HG02943 (cell line): Measurements from ENCODE around the gene NEO1.

ENCODE experiments used
- ATAC-seq: cut with Tn5 transposase; IDR thresholded peaks from one replicate; pipeline ENCODE4 v1.9.1; 2021; ENCODE audit warnings: mild to moderate bottlenecking, low read depth, moderate library complexity; ENCODE audit not compliant: unreplicated experiment

NEO1 gene

DNA sequence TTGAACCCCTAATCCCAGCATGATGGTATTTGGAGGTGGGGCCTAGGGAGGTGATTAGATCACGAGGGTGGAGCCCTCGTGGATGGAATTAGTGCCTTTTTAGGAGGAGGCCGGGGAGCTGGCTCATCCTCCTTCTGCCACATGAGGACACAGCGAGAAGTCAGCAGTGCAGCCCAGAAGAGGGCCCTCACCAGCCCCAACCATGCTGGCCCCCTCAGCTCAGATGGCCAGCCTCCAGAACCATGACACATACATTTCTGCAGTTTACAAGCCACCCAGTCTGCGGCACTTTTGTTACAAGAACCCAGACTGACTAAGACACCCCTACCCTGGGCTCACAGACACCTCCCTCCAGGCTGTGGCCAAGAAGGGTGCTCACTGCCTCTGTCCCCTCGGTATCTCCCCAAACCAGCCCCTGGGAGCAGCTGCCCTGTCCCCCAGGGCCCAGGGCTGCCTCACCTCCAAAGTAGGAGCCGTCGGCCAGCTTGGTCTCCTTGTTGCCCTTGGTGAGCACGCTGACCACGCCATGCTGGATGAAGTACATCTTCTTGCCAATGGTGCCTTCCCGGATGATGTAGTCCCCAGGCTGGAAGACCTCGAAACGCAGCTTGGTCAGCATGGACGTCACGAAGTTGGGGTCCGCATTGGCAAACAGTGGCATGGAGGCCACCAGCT lies 272.4 kb downstream of the NEO1 start:
- no peak for ATAC-seq

DNA sequence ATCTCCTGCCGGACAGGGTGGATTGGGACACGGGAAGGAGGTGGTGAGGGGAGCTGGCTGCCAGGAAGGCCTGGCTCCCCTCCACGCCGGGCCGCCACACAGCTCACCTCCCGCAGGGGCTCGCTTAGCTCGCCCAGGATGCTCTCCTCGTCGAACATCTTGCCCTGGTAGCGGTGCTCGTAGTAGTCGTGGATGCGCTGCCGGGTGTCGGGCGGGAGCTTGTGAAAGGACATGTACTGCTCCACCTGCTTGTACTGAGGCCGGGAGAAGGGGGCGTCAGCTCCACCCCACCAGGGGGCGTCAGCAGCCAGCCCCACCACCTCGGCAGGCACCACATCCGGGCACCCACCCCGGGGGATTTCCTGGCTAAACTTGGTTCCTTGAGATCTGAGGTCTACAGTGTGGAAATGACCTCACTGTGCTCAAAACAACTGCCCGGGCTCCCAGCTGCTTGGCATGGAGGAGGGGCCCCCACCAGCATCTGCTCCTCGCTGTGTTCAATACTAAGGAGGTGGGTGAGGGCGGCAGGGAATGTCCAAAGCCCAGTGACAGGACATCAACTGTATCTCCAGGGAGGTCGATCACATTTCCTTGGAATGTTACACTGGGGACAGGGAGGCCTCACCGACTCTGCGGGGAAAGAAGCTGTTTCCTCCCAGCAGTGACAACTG lies 273.1 kb downstream of the NEO1 start:
- ATAC-seq, result no peak

DNA sequence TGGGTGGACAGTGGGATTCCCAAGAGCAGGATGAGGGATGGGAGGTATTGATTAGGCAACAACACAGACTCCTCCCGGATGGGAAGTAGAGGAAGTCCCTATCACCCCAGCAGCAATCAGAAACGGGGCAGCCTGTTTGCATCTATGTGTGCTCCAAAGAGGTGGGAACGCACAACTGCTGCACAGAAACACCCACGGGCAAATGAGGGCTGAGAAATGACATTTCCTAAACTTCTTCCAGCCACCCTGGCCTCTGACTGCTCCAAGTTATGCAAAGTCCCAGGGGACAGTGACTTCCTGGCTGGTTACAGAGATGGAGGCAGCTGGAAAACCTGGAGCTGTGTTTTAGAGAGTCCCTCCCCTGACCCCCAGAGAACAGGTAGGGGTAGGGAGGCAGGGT lies 273.9 kb downstream of the NEO1 start:
- no peak for ATAC-seq

DNA sequence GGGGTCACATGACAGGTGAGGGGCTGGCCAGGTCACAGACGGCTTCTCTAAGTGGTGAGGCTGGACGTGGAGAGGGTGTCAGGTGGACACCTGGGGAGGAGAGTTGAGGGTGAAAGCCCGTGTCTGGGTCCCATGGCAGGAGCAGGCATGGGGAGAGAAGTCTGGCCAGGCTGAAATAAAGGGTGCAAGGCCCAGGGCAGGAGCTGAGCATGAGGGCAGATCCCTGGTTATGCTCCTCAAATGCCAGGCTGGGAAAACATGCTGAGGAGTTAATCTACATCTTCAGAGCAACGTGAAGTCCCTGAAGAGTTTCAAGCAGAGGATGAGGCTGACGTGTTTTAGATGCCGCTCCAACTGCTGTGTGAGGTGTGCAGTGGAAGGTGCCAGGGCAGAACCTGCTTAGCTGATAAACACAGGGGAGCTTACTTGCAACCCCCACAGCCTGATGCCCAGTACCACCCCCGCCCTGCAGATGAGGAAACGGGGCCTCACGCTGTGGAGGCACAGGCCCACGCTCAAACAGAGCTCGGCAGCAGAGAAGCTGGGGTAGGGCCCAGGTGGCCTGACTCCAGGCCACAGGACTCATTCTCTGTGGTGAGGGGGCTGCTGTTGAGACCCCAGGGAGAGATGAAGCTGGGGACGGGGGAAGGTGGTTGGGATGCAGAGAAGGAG lies 276.0 kb downstream of the NEO1 start:
- no peak for ATAC-seq

DNA sequence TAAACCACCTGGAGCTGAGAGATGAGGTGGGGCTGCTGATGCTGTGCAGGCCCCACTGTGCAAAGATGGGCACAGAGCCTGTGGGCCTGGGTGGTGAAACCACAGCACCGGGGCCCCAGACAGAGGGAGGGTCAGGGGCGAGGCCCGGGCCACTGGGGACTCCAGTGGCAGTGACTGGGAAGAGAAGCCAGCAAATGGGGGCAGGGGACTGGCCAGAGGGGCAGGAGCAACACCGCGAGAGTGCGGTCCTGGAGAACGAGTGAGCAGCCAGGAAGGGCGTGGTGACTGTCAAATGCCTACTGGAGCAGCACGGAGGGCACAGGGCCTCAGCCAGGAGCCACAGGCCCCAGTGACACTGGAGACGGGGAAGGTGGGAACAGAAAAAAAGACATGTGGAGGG lies 276.7 kb downstream of the NEO1 start:
- ATAC-seq, result no peak

DNA sequence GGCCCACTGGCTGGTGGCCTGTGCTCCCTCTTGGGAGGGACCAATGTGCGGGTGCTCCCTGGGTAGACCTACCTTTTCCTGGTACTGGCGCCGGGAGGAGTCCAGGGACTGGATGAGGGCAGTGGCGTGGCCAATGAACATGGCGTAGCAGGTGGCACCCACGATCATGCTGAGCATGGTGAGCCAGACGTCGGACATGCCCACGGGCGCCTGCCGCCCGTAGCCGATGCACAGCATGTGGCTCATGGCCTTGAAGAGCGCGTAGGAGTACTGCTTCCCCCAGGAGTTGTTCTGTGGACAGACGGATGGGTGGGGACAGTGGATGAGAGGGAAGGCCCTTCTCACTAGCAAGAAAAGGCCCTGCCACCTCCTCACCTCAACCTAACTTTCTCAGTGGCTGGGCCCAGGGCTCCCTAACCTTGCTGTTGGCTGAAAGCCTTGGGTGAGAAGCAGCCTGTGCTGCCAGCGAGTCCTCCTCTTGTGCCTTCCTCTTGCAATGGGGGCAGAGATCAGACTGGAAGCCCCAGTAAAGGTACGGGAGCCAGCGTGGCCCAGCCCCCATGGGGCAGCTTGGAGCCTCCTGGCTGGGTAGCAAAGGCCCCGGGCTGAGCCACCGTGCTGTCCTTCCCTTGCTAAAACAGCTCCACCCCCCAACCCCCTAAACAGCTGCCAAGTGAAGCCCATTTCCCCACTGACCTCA lies 277.4 kb downstream of the NEO1 start:
- ATAC-seq, result no peak

DNA sequence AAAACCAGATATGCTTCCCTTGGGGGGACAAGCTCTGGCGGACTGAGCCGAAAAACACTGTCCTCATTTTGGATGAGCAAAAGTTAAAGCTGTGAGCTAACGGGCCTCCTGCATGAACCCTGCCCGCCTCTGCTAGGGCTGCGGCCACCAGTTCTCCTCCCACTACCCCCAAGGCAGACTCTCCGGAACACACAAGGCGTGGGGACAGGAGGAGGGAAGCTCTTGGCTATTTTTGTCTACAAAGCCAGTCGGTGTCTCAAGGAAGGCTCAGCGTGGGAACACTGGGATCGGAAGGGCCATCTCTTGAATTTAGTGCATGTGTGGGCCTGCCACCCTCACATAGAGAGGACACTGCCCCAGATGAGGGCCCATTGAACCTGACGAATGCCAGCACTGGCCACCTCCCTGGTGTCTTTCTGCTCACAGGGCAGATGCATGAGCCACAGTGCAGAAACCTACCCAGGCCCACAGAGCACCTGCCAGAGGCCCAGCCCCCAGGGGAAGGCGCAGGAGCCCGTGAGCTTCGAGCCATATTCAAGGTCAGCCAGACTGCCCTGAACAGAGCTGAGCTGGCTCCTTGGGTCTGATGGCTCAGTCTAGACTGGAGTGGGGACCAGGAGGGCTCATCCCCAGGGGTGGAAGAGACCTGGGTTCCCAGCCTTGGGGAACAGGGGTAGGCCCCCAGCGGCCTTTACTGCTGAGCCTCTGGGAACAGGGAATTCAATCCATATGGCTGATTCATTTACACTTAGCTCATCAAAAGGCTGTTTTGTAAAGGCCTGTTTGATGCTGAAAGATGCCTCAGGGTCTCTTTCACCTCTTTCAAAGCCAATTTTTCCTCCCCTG lies 278.2 kb downstream of the NEO1 start:
- ATAC-seq, result no peak

DNA sequence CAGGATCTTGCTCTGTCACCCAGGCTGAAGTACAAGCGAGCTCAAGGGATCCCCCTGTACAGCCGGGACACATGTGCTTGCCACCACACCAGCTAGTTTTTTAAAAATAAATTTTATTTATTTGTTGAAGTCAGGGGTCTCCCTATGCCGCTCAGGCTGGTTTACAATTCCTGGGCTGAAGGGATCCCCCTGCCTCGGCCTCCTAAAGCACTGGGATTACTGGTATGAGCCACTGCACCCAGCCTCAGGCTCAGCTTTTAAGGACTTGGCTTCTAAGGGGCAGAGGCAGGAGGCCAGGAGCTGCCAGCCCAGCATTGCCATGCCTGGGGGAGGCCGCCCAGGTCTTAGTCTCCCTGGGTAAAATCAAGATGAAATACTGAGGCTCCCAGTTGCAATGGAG lies 279.2 kb downstream of the NEO1 start:
- no peak for ATAC-seq

DNA sequence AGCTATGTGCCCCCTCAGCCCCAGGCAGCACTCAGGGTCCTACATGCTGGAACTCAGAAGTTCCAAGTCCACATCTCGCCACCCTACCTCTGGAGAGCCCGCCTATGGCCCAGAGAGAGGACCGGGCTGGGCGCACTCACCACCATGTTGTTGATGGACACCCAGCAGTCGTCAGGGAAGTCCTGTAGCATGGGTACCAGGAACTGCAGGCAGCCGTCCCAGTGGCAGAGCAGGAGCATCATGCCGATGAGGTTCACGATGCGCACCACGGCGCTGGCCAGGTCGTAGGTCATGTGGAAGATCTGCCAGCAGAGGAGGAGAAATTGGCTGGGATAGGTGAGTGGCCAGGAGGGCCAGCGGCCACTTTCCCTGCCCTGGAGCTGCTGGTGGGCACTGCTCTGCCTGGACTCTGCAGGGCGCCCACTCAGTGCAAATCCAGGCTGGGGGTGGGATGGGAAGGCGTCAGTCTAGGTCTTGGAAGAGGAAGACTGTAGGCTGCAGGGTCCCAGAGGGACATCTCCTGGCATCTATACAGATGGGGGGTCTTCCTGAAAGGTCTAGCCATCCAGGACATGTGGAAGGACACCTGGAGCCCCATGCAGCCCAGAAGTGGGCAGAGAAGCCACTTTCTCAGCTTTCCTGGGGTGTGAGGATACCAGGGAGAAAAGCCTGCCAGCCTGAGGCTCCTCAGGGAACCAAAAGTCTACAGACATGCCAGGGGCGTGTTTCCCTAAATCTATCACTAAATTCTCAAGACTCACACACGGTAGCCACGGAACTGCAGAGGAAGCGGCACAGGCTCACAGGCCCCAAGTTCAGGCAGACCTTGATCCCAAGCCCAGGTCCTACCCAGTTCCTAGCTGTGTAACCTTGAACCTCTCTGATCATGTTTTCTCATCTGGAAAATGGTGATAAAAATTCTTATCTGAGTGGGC lies 280.0 kb downstream of the NEO1 start:
- no peak for ATAC-seq

DNA sequence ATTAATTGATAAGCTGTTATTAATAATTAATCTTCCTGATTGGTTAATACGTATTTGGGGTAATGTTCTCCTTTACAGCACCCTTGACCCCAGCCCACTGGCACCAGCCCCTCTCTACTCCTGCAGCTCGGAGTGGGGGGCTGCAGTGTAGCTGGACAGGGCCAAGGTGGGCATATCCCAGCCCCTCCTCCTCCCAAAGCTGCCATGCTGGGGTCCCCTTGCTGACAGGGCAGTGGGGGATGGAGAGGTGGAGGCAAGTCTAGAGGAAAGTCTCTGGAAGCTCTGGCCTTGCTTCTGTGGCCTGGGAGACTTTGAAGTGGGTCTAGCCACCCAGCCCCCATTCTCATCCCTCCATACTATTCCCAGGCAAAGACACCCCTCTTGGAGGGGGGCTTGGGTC lies 280.7 kb downstream of the NEO1 start:
- ATAC-seq, result no peak

DNA sequence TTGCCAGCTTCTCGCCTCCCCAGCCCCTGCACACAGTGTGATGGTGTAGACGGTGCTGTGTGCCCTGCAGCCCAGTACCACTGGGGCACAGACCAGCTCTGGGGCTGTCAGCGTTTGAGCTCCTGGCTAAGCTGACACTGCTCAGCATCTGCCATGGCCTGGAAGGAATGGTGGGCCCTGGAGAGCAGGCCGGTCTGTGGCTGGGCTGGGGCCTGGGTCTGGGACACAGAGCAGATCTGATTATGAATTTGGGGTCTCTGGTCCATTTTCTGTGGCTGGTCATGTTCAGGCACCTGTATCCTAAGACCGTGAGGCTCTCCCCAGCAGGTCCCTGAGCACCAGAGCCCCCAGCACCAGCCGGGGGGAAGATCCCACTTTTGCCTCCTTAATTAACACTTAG lies 281.8 kb downstream of the NEO1 start:
- ATAC-seq, result no peak

DNA sequence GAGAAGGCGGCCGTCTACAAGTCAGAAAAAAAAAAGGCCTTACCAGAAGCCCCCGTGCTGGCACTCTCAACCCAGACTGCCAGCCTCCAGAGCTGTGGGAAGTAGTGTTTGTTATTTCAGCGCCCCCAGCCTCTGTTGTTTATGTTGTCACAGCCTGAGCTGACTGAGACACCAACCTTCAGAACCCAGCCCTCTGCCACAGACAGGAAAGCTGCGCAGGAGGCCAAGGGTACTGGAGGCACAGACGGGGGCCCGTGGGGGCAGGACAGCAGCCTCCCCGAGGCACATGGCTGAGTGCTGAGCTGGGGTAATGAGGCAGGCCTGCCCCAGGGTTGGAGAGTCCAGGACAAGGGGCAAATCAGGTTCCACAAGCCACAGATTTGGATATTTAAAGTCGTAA lies 282.8 kb downstream of the NEO1 start:
- no peak for ATAC-seq

DNA sequence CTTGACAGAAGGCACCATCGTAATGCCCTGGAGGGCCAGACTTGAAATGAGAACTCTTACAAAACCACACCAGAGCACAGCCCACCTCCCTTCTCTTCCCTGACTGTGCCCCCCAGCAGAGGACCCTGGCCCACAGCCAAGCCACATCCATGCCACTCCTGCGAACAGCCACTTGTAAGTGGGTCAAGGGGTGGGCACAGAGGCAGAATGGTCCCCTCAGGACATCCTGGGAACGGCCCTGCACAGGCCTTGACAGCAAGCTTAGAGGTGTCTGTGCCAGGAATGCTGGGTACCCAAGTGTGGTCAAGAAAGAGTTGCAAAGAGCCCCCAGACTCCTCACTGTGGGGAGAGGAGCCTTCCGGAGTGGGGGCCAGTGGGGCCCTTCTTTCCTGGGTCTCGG lies 283.2 kb downstream of the NEO1 start:
- ATAC-seq, result no peak

DNA sequence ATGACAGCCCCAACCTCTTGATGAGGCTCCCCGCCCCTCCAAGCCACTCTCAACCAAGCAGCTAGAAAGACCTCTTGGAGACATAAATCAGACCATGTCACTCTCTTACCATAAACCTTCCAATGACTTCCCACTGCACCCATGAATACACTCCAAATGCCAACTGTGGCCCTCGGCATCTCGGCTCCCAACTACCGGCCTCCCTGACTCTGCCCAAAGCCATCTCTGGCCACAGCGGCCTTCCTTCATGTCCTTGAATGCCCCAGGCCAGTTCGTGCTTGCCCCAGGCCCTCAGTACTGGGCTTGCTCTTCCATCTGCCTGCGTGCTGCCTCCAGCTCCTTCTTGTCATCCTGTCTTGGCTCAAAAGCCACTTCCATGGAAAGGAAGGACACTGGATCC lies 284.5 kb downstream of the NEO1 start:
- ATAC-seq, result no peak

DNA sequence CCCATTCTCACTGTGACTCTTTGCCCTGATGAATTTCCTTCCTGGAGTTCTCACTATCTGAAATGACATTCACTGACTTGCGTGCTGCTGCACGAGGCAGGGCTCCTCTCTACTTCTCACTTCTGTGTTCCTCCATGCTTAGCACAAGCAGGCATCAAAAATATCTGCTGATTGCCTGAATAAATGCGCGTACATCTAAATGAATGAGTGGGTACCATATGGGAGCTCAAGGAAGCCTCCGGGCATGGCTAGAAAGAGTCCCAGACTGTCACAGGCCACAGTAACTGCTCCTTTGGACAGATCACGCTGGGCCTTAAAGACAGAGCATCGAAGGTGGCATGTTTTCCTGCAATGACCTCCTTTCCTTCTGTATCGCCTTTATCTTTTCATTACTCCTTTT lies 284.9 kb downstream of the NEO1 start:
- no peak for ATAC-seq

DNA sequence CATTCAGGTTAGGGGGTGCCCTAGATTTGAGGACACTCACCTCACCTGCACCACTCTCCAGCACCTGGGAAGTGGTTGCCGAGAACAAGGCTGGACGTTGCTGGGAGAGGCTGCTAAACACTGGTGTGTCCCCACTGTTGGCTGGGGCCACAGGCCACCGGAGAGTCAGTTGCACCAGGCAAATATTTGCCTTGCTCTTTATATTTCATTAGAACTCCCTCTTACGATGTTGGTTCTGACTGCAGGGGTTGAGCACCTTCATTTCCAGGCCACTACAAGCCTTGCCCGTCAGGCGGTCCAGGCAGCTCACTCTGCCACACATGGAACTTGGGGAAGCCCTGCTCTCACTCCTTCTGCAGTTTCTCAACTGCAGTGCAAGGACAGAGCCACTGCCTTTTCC lies 285.8 kb downstream of the NEO1 start:
- ATAC-seq, result no peak

DNA sequence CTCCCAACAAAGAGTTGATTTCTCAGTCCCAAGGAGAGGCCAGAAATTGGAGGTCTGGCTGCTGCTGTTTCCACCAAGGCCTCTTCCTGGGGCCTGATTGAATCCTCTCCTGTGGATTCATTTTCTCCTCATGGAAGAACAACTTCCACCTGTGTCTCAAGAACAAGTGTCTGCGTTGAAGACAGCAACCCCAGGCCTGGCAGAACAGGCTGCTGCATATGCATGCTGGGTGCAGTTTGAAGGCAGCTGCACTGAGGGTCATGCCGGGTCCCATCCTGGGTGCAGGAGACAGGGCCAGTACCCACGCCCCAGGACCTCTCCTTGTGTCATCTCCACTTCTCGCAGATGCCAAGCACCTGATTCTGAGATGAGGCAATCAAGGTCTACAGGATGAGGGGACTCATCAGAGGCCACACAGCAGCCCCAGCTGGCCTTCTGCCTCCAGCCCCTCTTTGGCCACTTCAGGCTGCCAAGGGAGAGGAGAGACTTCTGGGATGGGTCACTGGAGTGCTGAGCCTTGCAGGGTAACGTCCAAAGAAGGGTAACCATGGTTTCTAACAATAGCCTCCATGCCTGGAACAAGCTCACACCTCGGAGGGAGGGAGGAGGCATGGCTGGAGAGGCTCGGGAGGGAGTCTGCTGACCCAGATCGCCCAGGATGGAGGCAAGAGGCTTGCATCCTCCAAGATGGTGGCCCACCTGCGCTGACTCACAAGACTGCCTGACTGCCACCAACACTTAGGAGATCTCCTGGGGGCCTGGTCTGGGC lies 286.5 kb downstream of the NEO1 start:
- ATAC-seq, result no peak

DNA sequence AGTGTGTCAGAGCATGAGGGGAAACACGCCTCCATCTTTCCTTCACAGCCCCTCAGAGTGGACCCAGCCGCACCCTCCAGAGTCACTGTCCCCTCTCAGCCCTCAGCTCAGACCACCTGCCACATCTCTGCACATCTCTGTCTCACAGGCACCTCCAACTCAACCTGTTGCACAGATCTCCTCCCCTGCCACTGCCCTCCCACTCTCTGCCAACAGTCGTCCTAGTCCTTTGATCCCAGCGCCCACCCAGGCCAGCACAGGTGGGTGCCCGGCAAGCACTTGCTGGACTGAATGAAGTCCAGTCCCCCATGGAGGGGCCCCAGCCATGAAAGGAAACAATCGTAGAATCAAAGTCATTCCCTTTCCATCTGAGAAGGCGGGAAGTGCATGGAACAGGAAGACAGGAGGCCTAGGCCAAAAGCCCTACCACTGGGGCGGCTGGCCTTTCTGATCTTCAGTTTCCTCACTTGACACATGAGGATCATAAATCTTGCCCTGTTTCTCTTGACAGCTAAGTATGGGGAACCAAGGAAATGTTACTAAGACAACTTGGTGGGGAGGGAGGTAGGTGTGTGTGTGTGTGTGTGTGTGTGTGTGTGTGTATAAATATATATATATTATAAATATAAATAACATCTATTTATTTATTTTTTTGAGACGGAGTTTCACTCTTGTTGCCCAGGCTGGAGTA lies 288.4 kb downstream of the NEO1 start:
- no peak for ATAC-seq
